ENCODE data around the gene KATNBL1.

- TF ChIP-seq CTCF (IDR thresholded peaks at IDR 0.05) = no peak
- TF ChIP-seq POLR2A (IDR thresholded peaks at IDR 0.05) = no peak
Measured at GRCh38 chr15:34133511-34133910, 76.4 kb downstream of the KATNBL1 start.
